ENCODE results near the gene CARD11. TPM values are rescaled to one million over a fixed set of nuclear protein-coding genes. Genes with fewer than 3 reads are reported as not detected.

CARD11 gene
- total and polyA plus RNA-seq, 2 donors (not counting 1 experiment from before 2014, with no cell fraction given): 0.02 TPM; not detected in 1

DNA sequence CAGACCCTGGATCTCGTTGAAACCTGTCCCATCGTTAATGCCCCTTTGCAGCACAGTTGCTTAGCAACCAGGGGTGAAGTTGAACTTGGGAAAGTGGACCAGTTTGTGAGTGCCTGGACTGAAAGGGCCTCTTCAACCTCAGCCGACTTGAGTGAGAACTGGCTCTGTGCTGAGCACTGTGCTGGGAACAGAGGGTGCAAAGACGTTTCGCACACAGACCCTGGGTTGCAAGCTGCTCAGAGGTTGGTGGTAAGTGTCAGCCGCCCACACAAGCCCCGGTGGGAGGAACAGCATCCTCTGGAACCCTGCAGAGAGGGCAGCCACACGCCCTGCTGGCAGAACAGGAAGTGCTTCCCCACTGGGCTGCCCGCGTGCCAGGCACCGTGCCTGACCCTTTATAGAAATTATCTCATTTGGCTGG lies 89.2 kb downstream of the CARD11 start:
- H3K27me3 ChIP-seq (ENCODE audit: control insufficient read depth, insufficient read depth, low read length): no peaks in the 10 kb centered on the region
- H3K4me2 ChIP-seq (ENCODE audit: extremely low read depth, insufficient read depth, low read length): no peak overlapping the region
- DNase-seq (ENCODE audit: low read depth in 2 of 2): no peak
- no peak overlapping the region for H3K9ac ChIP-seq (ENCODE audit: insufficient read depth, low read length)
- no peak for TF ChIP-seq EZH2 (IDR thresholded peaks at IDR 0.05; ENCODE audit: low read length, missing control alignments)
- TF ChIP-seq, protein P1, sequence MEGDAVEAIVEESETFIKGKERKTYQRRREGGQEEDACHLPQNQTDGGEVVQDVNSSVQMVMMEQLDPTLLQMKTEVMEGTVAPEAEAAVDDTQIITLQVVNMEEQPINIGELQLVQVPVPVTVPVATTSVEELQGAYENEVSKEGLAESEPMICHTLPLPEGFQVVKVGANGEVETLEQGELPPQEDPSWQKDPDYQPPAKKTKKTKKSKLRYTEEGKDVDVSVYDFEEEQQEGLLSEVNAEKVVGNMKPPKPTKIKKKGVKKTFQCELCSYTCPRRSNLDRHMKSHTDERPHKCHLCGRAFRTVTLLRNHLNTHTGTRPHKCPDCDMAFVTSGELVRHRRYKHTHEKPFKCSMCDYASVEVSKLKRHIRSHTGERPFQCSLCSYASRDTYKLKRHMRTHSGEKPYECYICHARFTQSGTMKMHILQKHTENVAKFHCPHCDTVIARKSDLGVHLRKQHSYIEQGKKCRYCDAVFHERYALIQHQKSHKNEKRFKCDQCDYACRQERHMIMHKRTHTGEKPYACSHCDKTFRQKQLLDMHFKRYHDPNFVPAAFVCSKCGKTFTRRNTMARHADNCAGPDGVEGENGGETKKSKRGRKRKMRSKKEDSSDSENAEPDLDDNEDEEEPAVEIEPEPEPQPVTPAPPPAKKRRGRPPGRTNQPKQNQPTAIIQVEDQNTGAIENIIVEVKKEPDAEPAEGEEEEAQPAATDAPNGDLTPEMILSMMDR (conservative IDR thresholded peaks at IDR 0.05 in 1 of 2, IDR thresholded peaks at IDR 0.05 in 1 of 2; ENCODE audit: low read depth in 1 of 2, low read length in 2 of 2): no peak
- H2AFZ ChIP-seq (ENCODE audit: low read length): no peak overlapping the region
- no peaks in the 10 kb centered on the region for H3K79me2 ChIP-seq (ENCODE audit: control insufficient read depth, insufficient read depth, low read length)
- H3K9me3 ChIP-seq (ENCODE audit: control insufficient read depth, insufficient read depth, low read depth, low read length): no peaks in the 10 kb centered on the region
- H3K4me1 ChIP-seq (ENCODE audit: control insufficient read depth, extremely low read depth, insufficient read depth, low read length): no peaks in the 10 kb centered on the region
- no peaks in the 10 kb centered on the region for H3K36me3 ChIP-seq (ENCODE audit: control insufficient read depth, insufficient read depth, low read length)
- H3K4me3 ChIP-seq (replicated peaks in 1 of 4; ENCODE audit: control extremely low read depth in 1 of 4, insufficient read depth in 1 of 4, low read depth in 3 of 4, low read length in 4 of 4): no peak overlapping the region
- no peaks in the 10 kb centered on the region for H4K20me1 ChIP-seq (ENCODE audit: control insufficient read depth, extremely low read depth, insufficient read depth, low read length)
- H3K27ac ChIP-seq (ENCODE audit: insufficient read depth, low read length): no peak overlapping the region

DNA sequence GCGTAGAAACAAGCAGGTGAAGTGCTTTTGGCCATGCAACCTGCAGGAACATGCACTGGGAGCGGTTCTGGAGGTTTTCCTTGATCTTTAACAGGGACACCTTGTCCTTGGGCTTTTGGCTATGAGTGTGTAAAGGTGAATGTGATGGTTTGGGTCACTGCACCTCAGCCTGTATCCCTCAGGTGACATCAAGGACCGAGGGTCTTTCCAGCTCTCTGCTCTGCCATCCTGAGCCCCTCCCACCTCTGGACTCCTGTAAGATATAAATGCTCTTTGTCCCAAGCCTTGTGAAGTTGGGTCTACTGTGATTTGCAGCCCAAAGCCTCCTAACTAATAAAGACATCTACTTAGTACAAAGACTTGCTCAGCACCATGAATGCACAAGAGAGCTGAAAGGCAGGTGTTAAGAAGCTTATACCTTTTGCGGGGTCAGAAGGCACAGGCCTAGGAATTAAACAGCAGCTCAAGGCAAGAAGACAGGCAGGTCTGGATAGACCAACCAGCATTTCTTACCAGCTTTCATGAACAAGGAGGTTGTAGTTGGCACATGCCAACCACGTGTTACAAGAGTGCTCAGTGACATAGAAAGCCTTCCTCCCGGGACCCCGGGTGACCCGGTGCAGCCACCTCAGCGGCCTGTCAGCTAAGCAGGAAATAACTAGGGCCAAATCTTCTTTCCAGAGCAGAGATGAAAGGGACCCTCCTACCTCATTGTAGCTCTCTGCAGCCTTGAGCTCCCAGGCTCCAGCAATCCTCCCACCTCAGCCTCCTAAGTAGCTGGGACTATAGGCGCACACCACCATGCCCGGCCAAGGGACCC lies 89.9 kb downstream of the CARD11 start:
- H3K9ac ChIP-seq (ENCODE audit: insufficient read depth, low read length): no peak overlapping the region
- TF ChIP-seq, protein P1 (conservative IDR thresholded peaks at IDR 0.05 in 1 of 2, IDR thresholded peaks at IDR 0.05 in 1 of 2; ENCODE audit: low read depth in 1 of 2, low read length in 2 of 2): no peak
- no peak for TF ChIP-seq EZH2 (IDR thresholded peaks at IDR 0.05; ENCODE audit: low read length, missing control alignments)
- H2AFZ ChIP-seq (ENCODE audit: low read length): no peak overlapping the region
- H4K20me1 ChIP-seq (ENCODE audit: control insufficient read depth, extremely low read depth, insufficient read depth, low read length): no peaks in the 10 kb centered on the region
- no peaks in the 10 kb centered on the region for H3K27me3 ChIP-seq (ENCODE audit: control insufficient read depth, insufficient read depth, low read length)
- H3K27ac ChIP-seq (ENCODE audit: insufficient read depth, low read length): no peak overlapping the region
- no peak overlapping the region for H3K4me2 ChIP-seq (ENCODE audit: extremely low read depth, insufficient read depth, low read length)
- no peaks in the 10 kb centered on the region for H3K4me1 ChIP-seq (ENCODE audit: control insufficient read depth, extremely low read depth, insufficient read depth, low read length)
- DNase-seq (ENCODE audit: low read depth in 2 of 2): no peak
- no peaks in the 10 kb centered on the region for H3K36me3 ChIP-seq (ENCODE audit: control insufficient read depth, insufficient read depth, low read length)
- H3K9me3 ChIP-seq (ENCODE audit: control insufficient read depth, insufficient read depth, low read depth, low read length): no peaks in the 10 kb centered on the region
- H3K4me3 ChIP-seq (replicated peaks in 1 of 4; ENCODE audit: control extremely low read depth in 1 of 4, insufficient read depth in 1 of 4, low read depth in 3 of 4, low read length in 4 of 4): no peak overlapping the region
- no peaks in the 10 kb centered on the region for H3K79me2 ChIP-seq (ENCODE audit: control insufficient read depth, insufficient read depth, low read length)

DNA sequence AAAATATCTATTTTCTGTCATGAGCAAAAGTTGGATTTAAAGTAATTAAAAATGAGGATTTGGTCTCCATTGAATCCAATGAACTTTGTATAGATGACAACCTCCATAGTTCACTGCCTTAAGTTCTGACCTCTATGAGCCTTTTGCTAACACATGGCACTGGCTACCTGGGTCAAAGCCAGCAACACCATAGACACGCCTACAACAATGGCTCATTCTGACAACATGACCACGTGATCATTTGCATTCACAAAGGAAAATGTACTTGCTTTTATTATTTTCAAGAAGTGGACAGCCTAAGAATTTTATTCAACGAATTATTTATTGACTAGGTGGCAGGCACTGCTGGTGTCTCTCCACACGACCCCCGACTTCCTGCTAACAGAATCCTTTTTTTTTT lies 90.6 kb downstream of the CARD11 start:
- peak; percentile 4 to 6 for DNase-seq (ENCODE audit: low read depth in 2 of 2)
- Histone ChIP-seq H3K79me2 (ENCODE audit: control insufficient read depth, insufficient read depth, low read length) (no peaks in the 10 kb centered on the region), H3K27me3 (ENCODE audit: control insufficient read depth, insufficient read depth, low read length) (no peaks in the 10 kb centered on the region), H3K4me3 (replicated peaks in 1 of 4; ENCODE audit: control extremely low read depth in 1 of 4, insufficient read depth in 1 of 4, low read depth in 3 of 4, low read length in 4 of 4) (no peak overlapping the region), H3K4me1 (ENCODE audit: control insufficient read depth, extremely low read depth, insufficient read depth, low read length) (no peaks in the 10 kb centered on the region), H3K36me3 (ENCODE audit: control insufficient read depth, insufficient read depth, low read length) (no peaks in the 10 kb centered on the region), H3K4me2 (ENCODE audit: extremely low read depth, insufficient read depth, low read length) (no peak overlapping the region), H3K9ac (ENCODE audit: insufficient read depth, low read length) (no peak overlapping the region), H3K9me3 (ENCODE audit: control insufficient read depth, insufficient read depth, low read depth, low read length) (no peaks in the 10 kb centered on the region), H3K27ac (ENCODE audit: insufficient read depth, low read length) (no peak overlapping the region), H2AFZ (ENCODE audit: low read length) (no peak overlapping the region), H4K20me1 (ENCODE audit: control insufficient read depth, extremely low read depth, insufficient read depth, low read length) (no peaks in the 10 kb centered on the region)
- TF ChIP-seq, protein P1 (conservative IDR thresholded peaks at IDR 0.05 in 1 of 2, IDR thresholded peaks at IDR 0.05 in 1 of 2; ENCODE audit: low read depth in 1 of 2, low read length in 2 of 2): no peak
- no peak for TF ChIP-seq EZH2 (IDR thresholded peaks at IDR 0.05; ENCODE audit: low read length, missing control alignments)

All from fibroblast of lung (primary cell).